UCSD-AML1 (cell line): ENCODE data around the gene LRRC37B.
"Not testable (repeated sequence)": the region's sequence is repeated elsewhere in the genome, so short reads cannot be mapped to it uniquely, and the experiment has no call there.

Experiments
- DNase-seq: peaks from one replicate; lab custom pipeline; 2025; ENCODE audit not compliant: unreplicated experiment; lab: John Stamatoyannopoulos, UW

Gene LRRC37B

GRCh38 chr17:32084942-32085829 is 78.0 kb downstream of the LRRC37B start:
- DNase-seq, result not testable (repeated sequence)

- DNase-seq, result not testable (repeated sequence)
These were observed 79.7 kb downstream of the LRRC37B start for GRCh38 chr17:32086833-32087232.

- not testable (repeated sequence) for DNase-seq
These were observed 84.9 kb downstream of the LRRC37B start for GRCh38 chr17:32092062-32092461.

GRCh38 chr17:32099686-32100085 is 92.5 kb downstream of the LRRC37B start:
- DNase-seq, result no peak

- not testable (repeated sequence) for DNase-seq
These were observed 93.1 kb downstream of the LRRC37B start for GRCh38 chr17:32100323-32100722.

GRCh38 chr17:32100971-32101631 is 93.9 kb downstream of the LRRC37B start:
- DNase-seq, result no peak

- DNase-seq, result no peak
These were observed 95.0 kb downstream of the LRRC37B start for GRCh38 chr17:32102172-32102571.

- DNase-seq, result no peak
These were observed 95.5 kb downstream of the LRRC37B start for GRCh38 chr17:32102646-32103186.
